ENCODE measurements around the gene APLN. TPM values are rescaled to one million over a fixed set of nuclear protein-coding genes. Genes with fewer than 3 reads are reported as not detected.

The APLN gene
- total and polyA plus RNA-seq, 2 of the 13 experiments (the other 11 are each of a cell fraction or from before 2014, with no cell fraction given): 0.02 to 0.17 TPM

GRCh38 chrX:129690435-129690834 is 35.7 kb upstream of the APLN start:
- no peak overlapping the region for H3K9ac ChIP-seq (ENCODE audit: insufficient read depth, low read depth, low read length)
- no peak overlapping the region for H3K4me3 ChIP-seq (replicated peaks in 1 of 3; ENCODE audit: insufficient read depth in 1 of 3, low read depth in 2 of 3, low read length in 3 of 3)
- no peaks in the 10 kb centered on the region for H3K36me3 ChIP-seq (replicated peaks in 1 of 2; ENCODE audit: control insufficient read depth in 1 of 2, insufficient read depth in 2 of 2, low read length in 2 of 2)
- BruUV-seq (replicated peaks): no TSS peak
- no peaks in the 10 kb centered on the region for H3K9me3 ChIP-seq (ENCODE audit: low read length)
- WGBS (ENCODE audit: low lambda C conversion rate): 19% methylated on average over 4 of the region's 10 CpGs
- no peaks in the 10 kb centered on the region for H3K79me2 ChIP-seq (ENCODE audit: insufficient read depth, low read length)
- no peaks in the 10 kb centered on the region for H4K20me1 ChIP-seq (ENCODE audit: insufficient read depth, low read length)
- no peak overlapping the region for H2AFZ ChIP-seq (ENCODE audit: low read length)
- H3K4me2 ChIP-seq (ENCODE audit: low read depth, low read length): no peak overlapping the region
- FAIRE-seq (no peak), DNase-seq (ENCODE audit: low spot score) (no peak), ATAC-seq (no peak)
- no peak overlapping the region for H3K27ac ChIP-seq (ENCODE audit: extremely low read length, insufficient read depth, low read length)
- POLR2A ChIA-PET: no interaction called here
- CTCF ChIA-PET (ENCODE audit: low intra/inter-chr PET ratio, low total read pairs): no interaction called here
- peaks cover 30% of the 10 kb centered on the region for H3K4me1 ChIP-seq (ENCODE audit: insufficient read depth, low read length)
- no peaks in the 10 kb centered on the region for H3K27me3 ChIP-seq (ENCODE audit: control insufficient read depth in 1 of 2, insufficient read depth in 2 of 2, low read length in 2 of 2)
- intact Hi-C loops (cut with micrococcal nuclease; ENCODE audit: unreplicated experiment): no loop called here
- in situ Hi-C loops (cut with HindIII; ENCODE audit: extremely low pct_ligation_motif_present, low pct_unique_long_range_greater_than_20kb): no loop called here
- TF ChIP-seq ZFY (CRISPR knock-in tag; IDR thresholded peaks at IDR 0.05) (no peak), ZNF3 (CRISPR knock-in tag; IDR thresholded peaks at IDR 0.05) (no peak), FOXK1 (CRISPR knock-in tag; IDR thresholded peaks at IDR 0.05; ENCODE audit: borderline replicate concordance, low read depth) (no peak), NFE2L2 (IDR thresholded peaks at IDR 0.05; ENCODE audit: low read length) (no peak), ZNF513 (CRISPR knock-in tag; conservative IDR thresholded peaks at IDR 0.05) (no peak), SYNCRIP (IDR thresholded peaks at IDR 0.05; ENCODE audit: insufficient read depth, low read depth, low read length) (no peak), LCORL (IDR thresholded peaks at IDR 0.05) (no peak), LCORL (CRISPR knock-in tag; IDR thresholded peaks at IDR 0.05) (no peak), GTF3A (CRISPR knock-in tag; conservative IDR thresholded peaks at IDR 0.05) (no peak), KLF13 (CRISPR knock-in tag; IDR thresholded peaks at IDR 0.05) (no peak), ZNF646 (CRISPR knock-in tag; IDR thresholded peaks at IDR 0.05) (no peak), ZFP36L2 (CRISPR knock-in tag; IDR thresholded peaks at IDR 0.05) (no peak), SNRNP70 (IDR thresholded peaks at IDR 0.05; ENCODE audit: low read depth, low read length) (no peak), ZFP41 (CRISPR knock-in tag; IDR thresholded peaks at IDR 0.05; ENCODE audit: borderline replicate concordance) (no peak), KDM2A (CRISPR knock-in tag; IDR thresholded peaks at IDR 0.05; ENCODE audit: borderline replicate concordance, low read depth) (no peak), ZNF607 (CRISPR knock-in tag; IDR thresholded peaks at IDR 0.05; ENCODE audit: borderline replicate concordance) (no peak), ZC3H13 (CRISPR knock-in tag; IDR thresholded peaks at IDR 0.05) (no peak), ZNF768 (CRISPR knock-in tag; IDR thresholded peaks at IDR 0.05) (no peak)
